IMR-90 (cell line): ENCODE results near the gene USP26. TPM values are rescaled to one million over a fixed set of nuclear protein-coding genes. Genes with fewer than 3 reads are reported as not detected.

Experiments
- ATAC-seq: fragments of 200-7000 bp; cut with Tn5 transposase; 2 replicates; pipeline ENCODE4 v1.9.1; 2020; ENCODE audit warnings: low read depth, mild to moderate bottlenecking, moderate library complexity
- BruUV-seq: library from RNA; stranded (reverse); fragments of 400-500 nt; replicated peaks from 2 replicates; lab custom pipeline; 2021; lab: Mats Ljungman, UMichigan
- CTCF ChIA-PET: fragments of 300-600 bp; formaldehyde crosslinking; extraction: SDS; loops from one replicate; lab custom pipeline; 2021; ENCODE audit warnings: antibody characterized with exemption; lab: Yijun Ruan, JAX
- POLR2A ChIA-PET: fragments of 300-600 bp; sonication (Branson Sonifier 250); formaldehyde crosslinking; loops from one replicate; lab custom pipeline; 2022; ENCODE audit warnings: antibody characterized with exemption; ENCODE audit not compliant: unreplicated experiment; lab: Charles Lee
- DNase-seq: peaks from one replicate; pipeline ENCODE4 v3.0.0; 2013
- H2AFZ ChIP-seq: replicated peaks from 2 replicates; pipeline ENCODE3; 2013; ENCODE audit warnings: low read length, mild to moderate bottlenecking; ENCODE audit not compliant: poor library complexity
- H2AK5ac ChIP-seq: 2 replicates; pipeline ENCODE4 v1.6.1; 2013; ENCODE audit warnings: low read depth, low read length, inconsistent platforms
- H2AK9ac ChIP-seq: replicated peaks from 2 replicates; pipeline ENCODE3; 2013; ENCODE audit warnings: mild to moderate bottlenecking, low read depth, low read length, moderate library complexity; ENCODE audit not compliant: poor library complexity
- H2BK120ac ChIP-seq: 2 replicates; pipeline ENCODE4 v1.6.1; 2013; ENCODE audit warnings: low read depth, low read length, inconsistent platforms
- H2BK15ac ChIP-seq: 3 replicates; pipeline ENCODE4 v1.6.1; 2013; ENCODE audit warnings: low read depth, low read length, inconsistent platforms
- H2BK20ac ChIP-seq: 2 replicates; pipeline ENCODE4 v1.6.1; 2013; ENCODE audit warnings: low read depth, mild to moderate bottlenecking, inconsistent platforms, low read length, moderate library complexity
- H2BK5ac ChIP-seq: 2 replicates; pipeline ENCODE4 v1.6.1; 2013; ENCODE audit warnings: mild to moderate bottlenecking, low read depth, low read length, inconsistent platforms; ENCODE audit not compliant: poor library complexity, severe bottlenecking
- H3K14ac ChIP-seq: replicated peaks from 2 replicates; pipeline ENCODE4 v1.6.1; 2013; ENCODE audit warnings: low read depth, low read length, inconsistent platforms
- H3K18ac ChIP-seq: 2 replicates; pipeline ENCODE4 v1.6.1; 2013; ENCODE audit warnings: low read depth, low read length, control low read depth
- H3K23ac ChIP-seq: 2 replicates; pipeline ENCODE4 v1.6.1; 2013; ENCODE audit warnings: low read depth, low read length, inconsistent platforms
- H3K27ac ChIP-seq: 2 replicates; pipeline ENCODE4 v1.5.1; 2013; ENCODE audit warnings: mild to moderate bottlenecking, control low read depth, low read length; ENCODE audit not compliant: insufficient read depth
- H3K27me3 ChIP-seq: 2 replicates; pipeline ENCODE4 v1.6.1; 2013; ENCODE audit warnings: low read length; ENCODE audit not compliant: control insufficient read depth, insufficient read depth
- H3K36me3 ChIP-seq: 2 replicates; pipeline ENCODE4 v1.6.1; 2013; ENCODE audit warnings: low read length, mixed read lengths; ENCODE audit not compliant: control insufficient read depth, insufficient read depth
- H3K4ac ChIP-seq: 2 replicates; pipeline ENCODE4 v1.6.1; 2013; ENCODE audit warnings: low read depth, low read length, inconsistent platforms
- H3K4me1 ChIP-seq: 2 replicates; pipeline ENCODE4 v1.6.1; 2013; ENCODE audit warnings: low read length, mixed read lengths; ENCODE audit not compliant: control insufficient read depth, insufficient read depth
- H3K4me2 ChIP-seq: 2 replicates; pipeline ENCODE4 v1.6.1; 2013; ENCODE audit warnings: low read depth, mild to moderate bottlenecking, control low read depth, low read length, moderate library complexity
- H3K4me3 ChIP-seq: 2 replicates; pipeline ENCODE4 v1.5.1; 2013; ENCODE audit warnings: low read depth, mild to moderate bottlenecking, control low read depth, low read length, moderate library complexity; ENCODE audit not compliant: insufficient read depth
- H3K56ac ChIP-seq: 2 replicates; pipeline ENCODE4 v1.6.1; 2013; ENCODE audit warnings: low read length, inconsistent platforms; ENCODE audit not compliant: insufficient read depth; ENCODE audit errors: extremely low read depth
- H3K79me1 ChIP-seq, 2 experiments: 2 replicates each; pipeline ENCODE4 v1.6.1; 2013; ENCODE audit warnings: low read length in 2 of 2, inconsistent platforms in 1 of 2, low read depth in 1 of 2
- H3K9ac ChIP-seq: 2 replicates; pipeline ENCODE4 v1.6.1; 2013; ENCODE audit warnings: low read depth, low read length, control low read depth
- H3K9me1 ChIP-seq: 2 replicates; pipeline ENCODE4 v1.6.1; 2013; ENCODE audit warnings: low read length, inconsistent platforms; ENCODE audit not compliant: insufficient read depth
- H3K9me3 ChIP-seq: 2 replicates; pipeline ENCODE4 v1.6.1; 2013; ENCODE audit warnings: low read length; ENCODE audit not compliant: control insufficient read depth, insufficient read depth
- H4K20me1 ChIP-seq: 2 replicates; pipeline ENCODE4 v1.6.1; 2013; ENCODE audit warnings: low read length, inconsistent platforms; ENCODE audit not compliant: insufficient read depth
- H4K5ac ChIP-seq: 2 replicates; pipeline ENCODE4 v1.6.1; 2013; ENCODE audit warnings: mild to moderate bottlenecking, low read depth, low read length, control low read depth
- H4K8ac ChIP-seq, 2 experiments: 2 replicates each; pipeline ENCODE4 v1.6.1; 2013; ENCODE audit warnings: low read depth in 2 of 2, low read length in 2 of 2, control low read depth in 1 of 2, inconsistent platforms in 1 of 2
- H4K91ac ChIP-seq: 2 replicates; pipeline ENCODE4 v1.6.1; 2013; ENCODE audit warnings: low read depth, low read length, inconsistent platforms; ENCODE audit not compliant: insufficient read depth
- BHLHE40 ChIP-seq: fragments of 150-350 bp; IDR thresholded peaks from 2 replicates; pipeline ENCODE4 v1.6.1; 2016; ENCODE audit warnings: mild to moderate bottlenecking, low read depth, low read length
- CHD1 ChIP-seq: IDR thresholded peaks from 2 replicates; pipeline ENCODE4 v1.6.1; 2012; ENCODE audit warnings: low read depth, low read length, improper control_type of control experiment
- FOS ChIP-seq: fragments of 150-350 bp; IDR thresholded peaks from 2 replicates; pipeline ENCODE4 v1.6.1; 2016; ENCODE audit warnings: low read depth, low read length
- MAFK ChIP-seq: IDR thresholded peaks from 2 replicates; pipeline ENCODE4 v1.6.1; 2012; ENCODE audit warnings: low read depth, low read length, improper control_type of control experiment
- MAZ ChIP-seq: IDR thresholded peaks from 2 replicates; pipeline ENCODE4 v1.6.1; 2012; ENCODE audit warnings: low read depth, mild to moderate bottlenecking, low read length, improper control_type of control experiment, moderate library complexity, borderline replicate concordance
- MXI1 ChIP-seq: IDR thresholded peaks from 2 replicates; pipeline ENCODE4 v1.6.1; 2012; ENCODE audit warnings: low read depth, mild to moderate bottlenecking, low read length, moderate library complexity, borderline replicate concordance
- NFE2L2 ChIP-seq: fragments of 150-350 bp; IDR thresholded peaks from 2 replicates; pipeline ENCODE4 v1.6.1; 2016; ENCODE audit warnings: low read depth, mild to moderate bottlenecking, low read length
- POLR2A ChIP-seq: IDR thresholded peaks from 2 replicates; pipeline ENCODE4 v1.6.1; 2012; ENCODE audit warnings: mild to moderate bottlenecking, low read depth, low read length
- RAD21 ChIP-seq: IDR thresholded peaks from 2 replicates; pipeline ENCODE4 v1.6.1; 2012; ENCODE audit warnings: low read length, improper control_type of control experiment
- RCOR1 ChIP-seq: IDR thresholded peaks from 2 replicates; pipeline ENCODE4 v1.6.1; 2012; ENCODE audit warnings: mild to moderate bottlenecking, low read length, improper control_type of control experiment; ENCODE audit not compliant: insufficient replicate concordance
- RFX5 ChIP-seq: IDR thresholded peaks from 2 replicates; pipeline ENCODE4 v1.8.0; 2012; ENCODE audit warnings: low read depth, mild to moderate bottlenecking, low read length, moderate library complexity
- SMC3 ChIP-seq: fragments of 150-350 bp; IDR thresholded peaks from 2 replicates; pipeline ENCODE4 v1.6.1; 2016; ENCODE audit warnings: low read depth, mild to moderate bottlenecking, antibody characterized with exemption, low read length, moderate library complexity
- WGBS, 2 experiments: methylation state at CpG; one replicate each; pipeline versions ENCODE4 v1.1.5 to v1.1.7; 2013; ENCODE audit warnings: missing lambda C conversion rate in 2 of 2; ENCODE audit not compliant: insufficient read length in 1 of 2; ENCODE audit errors: extremely low coverage in 2 of 2; 5-methylcytosine and 5-hydroxymethylcytosine counted together
- dilution Hi-C: fragments of 300-500 bp; cut with HindIII; formaldehyde crosslinking; loops from one replicate; pipeline ENCODE4 v1.14.3; 2018; ENCODE audit warnings: low sequenced_read_pairs; ENCODE audit not compliant: unreplicated experiment
- in situ Hi-C: fragments of 300-500 bp; cut with MboI; formaldehyde crosslinking; loops from 3 replicates; pipeline ENCODE4 v1.14.3; 2019; ENCODE audit warnings: low sequenced_read_pairs, inconsistent platforms, mixed read lengths
- intact Hi-C: fragments of 100-400 bp; cut with micrococcal nuclease; formaldehyde crosslinking; loops from 2 replicates; pipeline ENCODE4 v1.10.0; 2022
- polyA plus RNA-seq, 3 experiments: library from polyadenylated mRNA; depleted of rRNA; stranded (reverse); fragments of >200 nt; gene quantifications; 2 replicates each; pipeline ENCODE4 v1.2.3, GENCODE V29; 2012; ENCODE audit warnings: low replicate concordance in 1 of 3
- total RNA-seq: library from RNA; depleted of rRNA; stranded (reverse); fragments of >200 nt; gene quantifications from 2 replicates; pipeline ENCODE4 v1.2.3, GENCODE V29; 2012
- TF ChIP-seq, protein P1 (sequence below): conservative IDR thresholded peaks from 2 replicates; pipeline ENCODE4 v1.5.1; 2012; ENCODE audit warnings: mild to moderate bottlenecking, low read depth, low read length, improper control_type of control experiment
- TF ChIP-seq, protein P2 (sequence below): fragments of 150-350 bp; IDR thresholded peaks from 2 replicates; pipeline ENCODE4 v1.6.1; 2017; ENCODE audit warnings: mild to moderate bottlenecking, antibody characterized with exemption, low read length, low read depth
- TF ChIP-seq, protein P3 (sequence below): fragments of 150-350 bp; IDR thresholded peaks from 2 replicates; pipeline ENCODE4 v1.6.1; 2016; ENCODE audit warnings: low read depth, mild to moderate bottlenecking, low read length, moderate library complexity, borderline replicate concordance

USP26 gene
- total and polyA plus RNA-seq, 2 of the 4 experiments (the other 2 are of a cell fraction), result not detected

DNA sequence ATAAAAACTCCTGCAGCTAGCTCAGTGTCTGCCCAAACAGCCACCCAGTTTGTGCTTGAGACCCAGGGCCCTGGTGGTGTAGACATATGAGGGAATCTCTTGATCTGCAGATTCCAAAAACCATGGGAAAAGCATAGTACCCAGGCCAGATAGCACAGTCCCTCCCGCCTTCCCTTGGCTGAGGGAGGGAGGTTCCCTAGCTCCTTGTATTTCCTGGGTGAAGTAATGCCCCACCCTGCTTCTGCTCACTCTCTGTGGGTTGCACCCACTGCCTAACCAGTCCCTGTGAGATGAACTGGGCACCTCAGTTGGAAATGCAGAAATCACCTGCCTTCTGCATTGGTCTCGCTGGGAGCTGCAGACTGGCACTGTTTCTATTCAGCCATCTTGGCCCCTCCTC is 54.6 kb downstream of the USP26 start:
- H4K8ac ChIP-seq, result no peak overlapping the region
- POLR2A ChIA-PET, result no interaction called here
- no peaks in the 10 kb centered on the region for H3K9me1 ChIP-seq
- intact Hi-C loops, result no loop called here
- no peak for ATAC-seq
- no peak overlapping the region for H2AK5ac ChIP-seq
- H3K4ac ChIP-seq, result no peak overlapping the region
- H3K4me3 ChIP-seq, result no peak overlapping the region
- no peaks in the 10 kb centered on the region for H3K79me1 ChIP-seq
- H2BK5ac ChIP-seq, result no peak overlapping the region
- no CpG with 5 or more reads among the region's 2 CpGs for WGBS, 2 experiments
- no peak for DNase-seq
- no peaks in the 10 kb centered on the region for H3K36me3 ChIP-seq
- H4K91ac ChIP-seq, result no peak overlapping the region
- no peak overlapping the region for H2BK120ac ChIP-seq
- CTCF ChIA-PET, result no interaction called here
- no peak overlapping the region for H2BK20ac ChIP-seq
- dilution Hi-C loops, result no loop called here
- TF ChIP-seq MXI1, result no peak
- no peak for TF ChIP-seq BHLHE40
- no peak for TF ChIP-seq FOS
- no peak for TF ChIP-seq RAD21
- TF ChIP-seq, protein P1, sequence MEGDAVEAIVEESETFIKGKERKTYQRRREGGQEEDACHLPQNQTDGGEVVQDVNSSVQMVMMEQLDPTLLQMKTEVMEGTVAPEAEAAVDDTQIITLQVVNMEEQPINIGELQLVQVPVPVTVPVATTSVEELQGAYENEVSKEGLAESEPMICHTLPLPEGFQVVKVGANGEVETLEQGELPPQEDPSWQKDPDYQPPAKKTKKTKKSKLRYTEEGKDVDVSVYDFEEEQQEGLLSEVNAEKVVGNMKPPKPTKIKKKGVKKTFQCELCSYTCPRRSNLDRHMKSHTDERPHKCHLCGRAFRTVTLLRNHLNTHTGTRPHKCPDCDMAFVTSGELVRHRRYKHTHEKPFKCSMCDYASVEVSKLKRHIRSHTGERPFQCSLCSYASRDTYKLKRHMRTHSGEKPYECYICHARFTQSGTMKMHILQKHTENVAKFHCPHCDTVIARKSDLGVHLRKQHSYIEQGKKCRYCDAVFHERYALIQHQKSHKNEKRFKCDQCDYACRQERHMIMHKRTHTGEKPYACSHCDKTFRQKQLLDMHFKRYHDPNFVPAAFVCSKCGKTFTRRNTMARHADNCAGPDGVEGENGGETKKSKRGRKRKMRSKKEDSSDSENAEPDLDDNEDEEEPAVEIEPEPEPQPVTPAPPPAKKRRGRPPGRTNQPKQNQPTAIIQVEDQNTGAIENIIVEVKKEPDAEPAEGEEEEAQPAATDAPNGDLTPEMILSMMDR, result no peak
- no peak for TF ChIP-seq POLR2A
- TF ChIP-seq RFX5, result no peak
- TF ChIP-seq CHD1, result no peak
- no peak for TF ChIP-seq SMC3
- no peak for TF ChIP-seq MAFK
- no peak for TF ChIP-seq MAZ
- TF ChIP-seq RCOR1, result no peak
- TF ChIP-seq, protein P2, sequence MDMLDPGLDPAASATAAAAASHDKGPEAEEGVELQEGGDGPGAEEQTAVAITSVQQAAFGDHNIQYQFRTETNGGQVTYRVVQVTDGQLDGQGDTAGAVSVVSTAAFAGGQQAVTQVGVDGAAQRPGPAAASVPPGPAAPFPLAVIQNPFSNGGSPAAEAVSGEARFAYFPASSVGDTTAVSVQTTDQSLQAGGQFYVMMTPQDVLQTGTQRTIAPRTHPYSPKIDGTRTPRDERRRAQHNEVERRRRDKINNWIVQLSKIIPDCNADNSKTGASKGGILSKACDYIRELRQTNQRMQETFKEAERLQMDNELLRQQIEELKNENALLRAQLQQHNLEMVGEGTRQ, result no peak
- TF ChIP-seq, protein P3, sequence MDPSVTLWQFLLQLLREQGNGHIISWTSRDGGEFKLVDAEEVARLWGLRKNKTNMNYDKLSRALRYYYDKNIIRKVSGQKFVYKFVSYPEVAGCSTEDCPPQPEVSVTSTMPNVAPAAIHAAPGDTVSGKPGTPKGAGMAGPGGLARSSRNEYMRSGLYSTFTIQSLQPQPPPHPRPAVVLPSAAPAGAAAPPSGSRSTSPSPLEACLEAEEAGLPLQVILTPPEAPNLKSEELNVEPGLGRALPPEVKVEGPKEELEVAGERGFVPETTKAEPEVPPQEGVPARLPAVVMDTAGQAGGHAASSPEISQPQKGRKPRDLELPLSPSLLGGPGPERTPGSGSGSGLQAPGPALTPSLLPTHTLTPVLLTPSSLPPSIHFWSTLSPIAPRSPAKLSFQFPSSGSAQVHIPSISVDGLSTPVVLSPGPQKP, result no peak
- TF ChIP-seq NFE2L2, result no peak
- no peaks in the 10 kb centered on the region for H3K27me3 ChIP-seq
- no peak overlapping the region for H3K9ac ChIP-seq
- no peak overlapping the region for H3K56ac ChIP-seq
- H2BK15ac ChIP-seq, result no peak overlapping the region
- H4K20me1 ChIP-seq, result no peaks in the 10 kb centered on the region
- H2AFZ ChIP-seq, result no peak overlapping the region
- H3K4me1 ChIP-seq, result no peaks in the 10 kb centered on the region
- H3K23ac ChIP-seq, result no peak overlapping the region
- no peak overlapping the region for H3K4me2 ChIP-seq
- BruUV-seq, result no TSS peak
- in situ Hi-C loops, result no loop called here
- no peak overlapping the region for H2AK9ac ChIP-seq
- no peak overlapping the region for H3K18ac ChIP-seq
- no peak overlapping the region for H3K14ac ChIP-seq
- H3K9me3 ChIP-seq, result no peaks in the 10 kb centered on the region
- H3K27ac ChIP-seq, result no peak overlapping the region
- no peak overlapping the region for H4K5ac ChIP-seq
